Mucosa of descending colon (tissue), 3 donors: ENCODE results near the gene CD69. TPM values are rescaled to one million over a fixed set of nuclear protein-coding genes. Genes with fewer than 3 reads are reported as not detected.
A peak's percentile ranks its signal among the peaks of the same experiment; 100 is the strongest.
"Not testable (repeated sequence)": the region's sequence is repeated elsewhere in the genome, so short reads cannot be mapped to it uniquely, and the experiment has no call there.

ENCODE experiments used
- ATAC-seq: fragments of 200-7000 bp; cut with Tn5 transposase; one replicate; pipeline ENCODE4 v1.9.1; 2020; ENCODE audit warnings: mild to moderate bottlenecking, moderate library complexity
- DNase-seq, 3 donors: peaks; one replicate each; pipeline ENCODE4 v3.0.0-alpha.2; 2020
- H3K36me3 ChIP-seq: fragments of 200-600 bp; one replicate; pipeline ENCODE4 v1.8.0; 2021; ENCODE audit warnings: low read depth, mild to moderate bottlenecking
- H3K4me1 ChIP-seq: fragments of 200-600 bp; one replicate; pipeline ENCODE4 v1.8.0; 2021; ENCODE audit warnings: low read depth, mild to moderate bottlenecking
- H3K4me3 ChIP-seq: fragments of 200-600 bp; one replicate; pipeline ENCODE4 v1.8.0; 2021; ENCODE audit warnings: mild to moderate bottlenecking
- H3K9me3 ChIP-seq: fragments of 200-600 bp; one replicate; pipeline ENCODE4 v1.8.0; 2021; ENCODE audit warnings: mild to moderate bottlenecking
- CTCF ChIP-seq: fragments of 200-600 bp; IDR thresholded peaks from one replicate; pipeline ENCODE4 v1.8.0; 2022; ENCODE audit warnings: antibody characterized with exemption, mild to moderate bottlenecking
- intact Hi-C, 2 donors: fragments of 100-400 bp; cut with DNase I in 1 of 2; cut with micrococcal nuclease in 1 of 2; formaldehyde crosslinking; loops; one replicate each; pipeline versions ENCODE4 v1.11.0 to v1.11.1; 2022; cut with DNase I, micrococcal nuclease
- total RNA-seq, 3 donors: library from RNA; stranded (reverse); fragmentation: NEBNext Ultra II Directional in 2 of 3; extraction: Animal tissue kit (Norgen Biotek cat#: 25700) in 2 of 3; gene quantifications; one replicate each; pipeline versions ENCODE4 v1.2.1 to v1.2.4, GENCODE V29; 2021 to 2023
- donor health status: DM: no; HTN: no; CAD: no; lungs with moderate emphysema.
- donor health status: DM: no; HTN: no; CAD: no.
- donor health status: DM: no; HTN: yes; CAD: no.

CD69 gene
- total RNA-seq, 3 donors from 2014 or later = 2.4 to 4.7 (median 3.2) TPM

DNA sequence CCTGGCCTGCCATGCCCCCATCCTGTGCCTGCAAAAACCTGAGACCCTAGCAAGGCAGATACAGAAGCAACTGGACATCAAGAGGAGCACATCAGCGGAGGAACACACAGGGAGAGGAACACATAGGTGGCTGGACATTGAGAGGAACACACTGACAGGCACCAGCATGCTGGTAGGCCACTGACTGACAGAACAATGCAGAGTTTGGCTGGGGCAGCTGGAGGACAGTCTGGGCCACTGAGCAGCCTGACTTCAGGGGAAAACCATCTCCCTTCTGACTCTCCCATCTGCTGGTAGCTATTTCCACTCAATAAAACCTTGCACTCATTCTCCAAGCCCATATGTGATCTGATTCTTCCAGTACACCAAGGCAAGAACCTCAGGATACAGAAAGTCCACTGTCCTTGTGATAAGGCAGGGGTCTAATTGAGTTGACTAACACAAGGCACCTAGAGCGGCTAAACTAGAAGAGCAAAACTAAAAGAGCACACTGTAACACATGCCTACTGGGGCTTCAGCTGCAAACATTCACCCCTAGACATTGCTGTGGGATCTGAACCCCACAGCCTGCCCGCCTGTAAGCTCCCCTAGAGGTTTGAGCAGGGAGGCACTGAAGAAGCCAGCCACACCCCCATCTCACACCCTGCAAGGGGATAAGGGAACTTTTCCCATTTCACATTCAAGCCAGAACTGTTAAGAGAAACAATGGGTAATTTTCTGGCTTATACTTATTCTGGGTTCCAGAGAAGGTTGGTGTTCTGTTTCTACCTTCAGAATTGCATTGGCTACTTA lies 49.9 kb downstream of the CD69 start:
- no peak for TF ChIP-seq CTCF
- Histone ChIP-seq H3K4me3 (no peak overlapping the region), H3K4me1 (no peaks in the 10 kb centered on the region), H3K9me3 (no peaks in the 10 kb centered on the region), H3K36me3 (no peaks in the 10 kb centered on the region)
- no peak for ATAC-seq
- intact Hi-C loops = no loop called here
- DNase-seq = no peak

- Histone ChIP-seq H3K4me1 (no peaks in the 10 kb centered on the region), H3K4me3 (no peak overlapping the region), H3K9me3 (no peaks in the 10 kb centered on the region), H3K36me3 (no peaks in the 10 kb centered on the region)
- ATAC-seq = no peak
- intact Hi-C loops = loop anchor here (2.0 to 10.0 kb wide), 2 partner anchors 74 kb away; no protein-coding TSS in a partner anchor
- no peak for DNase-seq
- TF ChIP-seq CTCF = no peak
Observed at GRCh38 chr12:9708853-9709252, 51.8 kb downstream of the CD69 start.

- ATAC-seq (peak; percentile 85), DNase-seq (peak; percentile 41 to 69 (median 54))
- Histone ChIP-seq H3K4me3 (no peak overlapping the region), H3K9me3 (no peaks in the 10 kb centered on the region), H3K4me1 (no peaks in the 10 kb centered on the region), H3K36me3 (no peaks in the 10 kb centered on the region)
- TF ChIP-seq CTCF = peak; percentile 56
- intact Hi-C loops = loop anchor here (2.0 to 10.0 kb wide), 2 partner anchors 73 kb away; no protein-coding TSS in a partner anchor
Observed at GRCh38 chr12:9707864-9708808, 52.6 kb downstream of the CD69 start.

GRCh38 chr12:9707356-9707755 lies 53.3 kb downstream of the CD69 start:
- Histone ChIP-seq H3K4me3 (no peak overlapping the region), H3K36me3 (no peaks in the 10 kb centered on the region), H3K9me3 (no peaks in the 10 kb centered on the region), H3K4me1 (no peaks in the 10 kb centered on the region)
- DNase-seq (peak in 1 of 3 donors; percentile 54), ATAC-seq (peak; percentile 59)
- intact Hi-C loops = loop anchor here in 1 of 2 donors (10.0 kb wide), 1 partner anchor 73 kb away; no protein-coding TSS in a partner anchor
- TF ChIP-seq CTCF = no peak

DNA sequence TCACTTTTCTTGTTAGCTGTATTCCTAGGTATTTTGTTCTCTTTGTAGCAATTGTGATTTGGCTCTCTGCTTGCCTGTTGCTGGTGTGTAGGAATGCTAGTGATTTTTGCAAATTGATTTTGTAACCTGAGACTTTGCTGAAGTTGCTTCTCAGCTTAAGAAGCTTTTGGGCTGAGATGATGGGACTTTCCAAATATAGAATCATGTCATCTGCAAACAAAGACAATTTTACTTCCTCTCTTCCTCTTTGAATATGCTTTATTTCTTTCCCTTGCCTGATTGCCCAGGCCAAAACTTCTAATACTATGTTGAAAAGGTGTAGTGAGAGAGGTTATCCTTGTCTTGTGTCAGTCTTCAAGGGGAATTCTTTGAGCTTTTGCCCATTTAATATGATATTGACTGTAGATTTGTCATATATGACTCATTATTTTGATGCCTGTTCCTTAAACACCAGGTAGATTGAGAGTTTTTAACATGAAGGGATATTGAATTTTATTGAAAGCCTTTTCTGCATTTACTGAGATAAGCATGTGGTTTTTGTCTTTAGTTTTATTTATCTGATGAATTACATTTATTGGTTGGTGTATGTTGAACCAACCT lies 54.5 kb downstream of the CD69 start:
- Histone ChIP-seq H3K4me1 (no peaks in the 10 kb centered on the region), H3K4me3 (no peak overlapping the region), H3K9me3 (no peaks in the 10 kb centered on the region), H3K36me3 (no peaks in the 10 kb centered on the region)
- no peak for TF ChIP-seq CTCF
- intact Hi-C loops = loop anchor here in 1 of 2 donors (10.0 kb wide), 1 partner anchor 71 kb away; no protein-coding TSS in a partner anchor
- ATAC-seq (no peak), DNase-seq (no peak)

- H3K4me1 ChIP-seq, H3K36me3 ChIP-seq, H3K9me3 ChIP-seq, ATAC-seq, H3K4me3 ChIP-seq, DNase-seq: not testable (repeated sequence)
- intact Hi-C loops = loop anchor here in 1 of 2 donors (10.0 kb wide), 1 partner anchor 70 kb away; no protein-coding TSS in a partner anchor
Observed at GRCh38 chr12:9704561-9704960, 56.1 kb downstream of the CD69 start.
